Thoracic aorta (tissue), 2 donors: ENCODE measurements around the gene USP34. TPM values are rescaled to one million over a fixed set of nuclear protein-coding genes. Genes with fewer than 3 reads are reported as not detected.

Experiments
- ATAC-seq: fragments of 150-250 bp; one replicate; pipeline ENCODE4 v1.8.0; 2017; ENCODE audit warnings: low read depth; ENCODE audit not compliant: insufficient number of reproducible peaks, low FRiP score
- DNase-seq: peaks from one replicate; pipeline ENCODE4 v3.0.0-alpha.2; 2020; ENCODE audit warnings: low spot score
- H3K27ac ChIP-seq, 2 donors: fragments of 200-600 bp; sonication (generic); 1 replicate in 1 of 2; 2 replicates in 1 of 2; pipeline ENCODE4 v1.5.1; 2016; ENCODE audit warnings: mild to moderate bottlenecking in 2 of 2, moderate library complexity in 2 of 2
- H3K27me3 ChIP-seq: fragments of 200-600 bp; sonication (generic); replicated peaks from 2 replicates; pipeline ENCODE4 v1.6.0; 2016; ENCODE audit warnings: mild to moderate bottlenecking; ENCODE audit not compliant: insufficient read depth
- H3K36me3 ChIP-seq: fragments of 200-600 bp; sonication (generic); one replicate; pipeline ENCODE4 v1.5.1; 2016
- H3K4me1 ChIP-seq, 2 donors: fragments of 200-600 bp; sonication (generic); 1 replicate in 1 of 2; 2 replicates in 1 of 2; pipeline versions ENCODE4 v1.5.1 to v1.6.0; 2016; ENCODE audit warnings: low read depth in 2 of 2, mild to moderate bottlenecking in 1 of 2; ENCODE audit not compliant: control insufficient read depth in 1 of 2
- H3K4me3 ChIP-seq: fragments of 200-600 bp; sonication (generic); 2 replicates; pipeline ENCODE4 v1.5.1; 2016; ENCODE audit warnings: mild to moderate bottlenecking
- H3K9me3 ChIP-seq: fragments of 200-600 bp; sonication (generic); 2 replicates; pipeline ENCODE4 v1.5.1; 2016
- total RNA-seq, 2 donors: library from RNA; depleted of rRNA; stranded (reverse); fragments of >200 nt; gene quantifications; one replicate each; pipeline versions ENCODE4 v1.1.0 to v1.2.3, GENCODE V29; 2016
- TF ChIP-seq, protein P1 (sequence below): fragments of 200-600 bp; sonication (generic); IDR thresholded peaks from one replicate; pipeline ENCODE4 v1.5.1; 2019; ENCODE audit warnings: antibody characterized with exemption

The USP34 gene
- total RNA-seq, 2 donors from 2014 or later = 88.0 to 191 TPM

DNA sequence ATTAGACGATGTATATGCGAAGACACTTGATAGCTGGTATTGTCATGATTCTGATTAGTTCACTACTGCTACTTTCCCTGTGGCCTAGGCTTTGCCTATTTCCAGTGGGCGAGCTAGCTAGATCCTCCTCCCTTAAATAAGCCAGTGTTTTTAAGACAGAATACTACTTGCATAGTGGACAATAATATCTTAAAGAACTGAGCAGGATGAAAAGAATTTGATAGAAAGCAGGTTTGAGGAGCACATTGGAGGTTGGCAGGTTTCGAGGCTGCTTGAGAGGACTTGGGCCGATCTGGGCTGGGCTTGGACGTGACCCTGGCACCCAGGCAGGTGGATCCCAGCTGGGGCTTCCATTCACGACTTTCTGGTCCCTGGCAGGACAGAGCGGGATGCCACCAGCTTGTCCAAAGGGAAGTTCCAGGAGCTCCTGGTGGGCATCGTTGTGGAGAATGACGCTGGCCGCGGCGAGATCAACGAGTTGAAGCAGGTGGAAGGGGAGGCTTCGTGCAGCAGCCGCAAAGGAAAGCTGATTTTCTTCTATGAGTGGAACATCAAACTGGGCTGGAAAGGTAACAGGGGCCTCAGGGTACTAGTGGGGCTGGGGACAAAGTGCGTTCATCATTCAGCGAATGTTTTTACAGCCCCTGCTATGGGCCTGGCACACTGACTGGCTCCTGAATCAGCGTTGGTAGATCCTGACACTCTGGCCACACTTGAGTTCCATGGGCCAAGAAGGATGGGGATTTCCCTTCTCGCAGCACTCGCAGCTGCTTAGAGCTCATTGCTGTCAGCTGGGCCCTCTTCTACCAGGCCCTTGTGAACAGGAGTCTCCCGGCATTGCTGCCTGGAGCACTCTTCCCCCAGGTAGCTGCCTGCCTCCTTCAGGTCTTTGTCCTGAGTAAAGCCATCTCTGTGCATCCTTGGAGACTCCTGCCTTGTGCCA, 292.0 kb downstream of the USP34 start:
- Histone ChIP-seq H3K9me3 (no peaks in the 10 kb centered on the region), H3K27ac (peak overlapping the region; percentile 93 to 99), H3K27me3 (no peaks in the 10 kb centered on the region), H3K36me3 (peaks cover 16% of the 10 kb centered on the region), H3K4me3 (peak overlapping the region; percentile 80), H3K4me1 (peaks cover 35 to 51% of the 10 kb centered on the region in 2 donors)
- TF ChIP-seq, protein P1, sequence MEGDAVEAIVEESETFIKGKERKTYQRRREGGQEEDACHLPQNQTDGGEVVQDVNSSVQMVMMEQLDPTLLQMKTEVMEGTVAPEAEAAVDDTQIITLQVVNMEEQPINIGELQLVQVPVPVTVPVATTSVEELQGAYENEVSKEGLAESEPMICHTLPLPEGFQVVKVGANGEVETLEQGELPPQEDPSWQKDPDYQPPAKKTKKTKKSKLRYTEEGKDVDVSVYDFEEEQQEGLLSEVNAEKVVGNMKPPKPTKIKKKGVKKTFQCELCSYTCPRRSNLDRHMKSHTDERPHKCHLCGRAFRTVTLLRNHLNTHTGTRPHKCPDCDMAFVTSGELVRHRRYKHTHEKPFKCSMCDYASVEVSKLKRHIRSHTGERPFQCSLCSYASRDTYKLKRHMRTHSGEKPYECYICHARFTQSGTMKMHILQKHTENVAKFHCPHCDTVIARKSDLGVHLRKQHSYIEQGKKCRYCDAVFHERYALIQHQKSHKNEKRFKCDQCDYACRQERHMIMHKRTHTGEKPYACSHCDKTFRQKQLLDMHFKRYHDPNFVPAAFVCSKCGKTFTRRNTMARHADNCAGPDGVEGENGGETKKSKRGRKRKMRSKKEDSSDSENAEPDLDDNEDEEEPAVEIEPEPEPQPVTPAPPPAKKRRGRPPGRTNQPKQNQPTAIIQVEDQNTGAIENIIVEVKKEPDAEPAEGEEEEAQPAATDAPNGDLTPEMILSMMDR = no peak
- no peak for DNase-seq
- ATAC-seq = no peak

DNA sequence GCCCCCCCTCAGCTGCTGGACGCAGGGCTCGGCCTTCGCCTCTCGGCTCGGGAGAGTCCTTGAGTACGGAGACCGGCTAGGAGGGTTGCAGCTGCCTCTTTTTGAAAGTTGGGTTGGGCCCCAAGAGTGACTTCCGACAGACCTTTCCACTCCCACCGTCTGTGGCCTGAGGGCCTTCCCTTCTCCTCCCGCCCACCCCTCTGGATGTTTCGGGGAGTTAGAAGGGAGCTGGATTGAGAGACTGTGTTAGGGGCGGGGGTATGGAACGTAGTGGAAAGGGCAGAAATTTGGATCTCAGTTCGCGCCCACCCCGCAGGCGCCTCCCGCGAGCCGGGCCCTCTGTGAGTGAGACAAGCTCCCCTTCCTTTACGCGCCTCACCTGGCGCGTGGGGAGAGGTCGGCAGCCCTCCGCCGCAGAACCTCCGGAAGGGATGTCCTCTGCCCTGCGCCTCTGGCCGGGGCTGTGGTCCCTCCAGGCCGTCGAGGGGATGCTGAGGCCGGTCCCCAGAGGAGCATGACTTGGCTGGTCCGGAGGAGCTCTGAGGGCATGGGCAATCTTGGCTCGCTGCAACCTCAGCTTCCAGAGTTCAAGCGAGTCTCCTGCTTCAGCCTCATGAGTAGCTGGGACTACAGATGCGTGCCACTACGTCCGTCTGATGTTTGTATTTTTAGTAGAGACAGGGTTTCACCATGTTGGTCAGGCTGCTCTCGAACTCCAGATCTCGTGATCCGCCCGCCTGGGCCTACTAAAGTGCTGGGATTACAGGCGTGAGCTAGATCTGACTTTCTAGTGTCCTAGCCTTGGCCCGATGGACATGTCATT, 292.9 kb downstream of the USP34 start:
- peaks cover 7% of the 10 kb centered on the region for H3K36me3 ChIP-seq
- DNase-seq (no peak), ATAC-seq (peak; percentile 21)
- no peaks in the 10 kb centered on the region for H3K9me3 ChIP-seq
- no peaks in the 10 kb centered on the region for H3K27me3 ChIP-seq
- peak overlapping the region; percentile 93 to 99 for H3K27ac ChIP-seq
- TF ChIP-seq, protein P1 = no peak
- peak overlapping the region; percentile 80 for H3K4me3 ChIP-seq
- H3K4me1 ChIP-seq = peaks cover 35 to 48% of the 10 kb centered on the region in 2 donors

DNA sequence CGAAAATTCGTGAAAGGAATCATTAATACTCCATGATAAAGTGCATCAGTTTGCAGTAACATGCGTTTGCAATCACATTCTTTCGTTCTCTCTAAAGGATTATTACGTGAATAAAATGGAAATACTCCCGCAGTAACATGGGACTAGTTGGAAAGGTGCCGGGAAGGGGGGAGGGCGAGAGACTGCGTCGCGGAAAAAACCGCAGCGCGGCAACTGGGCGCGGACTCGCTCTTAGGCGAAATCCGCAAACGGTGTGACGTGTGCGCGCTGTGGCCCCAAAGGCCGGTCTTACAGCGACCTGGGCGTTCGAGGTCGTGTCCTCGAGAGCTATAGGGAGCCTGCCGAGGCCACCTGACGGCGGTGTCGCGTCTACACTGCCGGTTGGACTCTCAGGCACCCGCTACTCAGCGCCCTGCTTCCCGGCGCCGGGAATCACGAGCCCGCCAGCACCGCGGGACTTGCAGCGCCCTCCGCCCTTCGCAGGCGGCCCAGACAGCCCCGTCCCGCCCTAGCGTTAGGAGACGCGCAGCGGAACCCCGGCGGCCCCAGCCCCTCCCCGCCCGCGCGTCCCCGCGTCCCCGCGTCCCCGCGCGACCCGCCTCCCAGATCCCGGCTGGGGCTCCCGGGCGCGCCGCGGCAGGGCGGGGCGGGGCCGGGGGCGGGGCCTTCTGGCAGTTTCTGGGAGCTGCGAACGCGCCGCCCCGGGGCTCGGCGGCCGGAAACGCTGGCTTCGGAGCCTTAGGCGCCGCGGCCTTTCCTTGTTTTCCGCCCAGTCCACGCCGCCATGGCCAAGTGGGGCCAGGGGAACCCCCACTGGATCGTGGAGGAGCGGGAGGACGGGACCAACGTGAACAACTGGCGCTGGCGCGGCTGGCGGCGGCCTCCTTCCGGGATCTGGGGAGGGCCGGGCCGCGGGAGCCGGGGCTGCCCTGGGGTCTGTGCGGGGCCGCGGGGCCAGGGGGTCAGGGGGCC, 293.8 kb downstream of the USP34 start:
- peak; percentile 93 for ATAC-seq
- no peaks in the 10 kb centered on the region for H3K36me3 ChIP-seq
- TF ChIP-seq, protein P1 = no peak
- peak; percentile 61 for DNase-seq
- H3K27ac ChIP-seq = peak overlapping the region; percentile 93 to 99
- peak overlapping the region; percentile 80 for H3K4me3 ChIP-seq
- peaks cover 35 to 42% of the 10 kb centered on the region in 2 donors for H3K4me1 ChIP-seq
- no peaks in the 10 kb centered on the region for H3K27me3 ChIP-seq
- H3K9me3 ChIP-seq = no peaks in the 10 kb centered on the region

DNA sequence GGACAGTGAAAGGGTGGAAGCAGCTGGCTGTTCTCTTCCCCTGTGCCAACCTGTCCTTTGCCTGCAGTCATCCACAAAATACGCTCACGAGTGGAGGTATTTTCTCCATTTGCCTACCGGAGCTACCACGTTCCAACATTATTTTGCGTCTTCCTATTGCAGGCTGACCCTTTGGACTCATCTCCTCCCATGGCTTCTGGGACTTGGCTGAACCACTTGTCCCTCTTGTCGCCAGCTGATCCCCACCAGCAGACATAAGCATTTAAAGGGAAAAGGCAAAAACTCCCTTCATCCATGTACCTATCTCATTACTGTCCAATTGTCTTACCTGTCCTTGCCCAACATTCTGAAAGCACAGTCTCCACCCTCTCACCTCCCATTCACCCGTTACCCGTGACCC, 295.9 kb downstream of the USP34 start:
- Histone ChIP-seq H3K27me3 (no peaks in the 10 kb centered on the region), H3K36me3 (no peaks in the 10 kb centered on the region), H3K27ac (no peak overlapping the region), H3K9me3 (no peaks in the 10 kb centered on the region), H3K4me1 (peaks cover 18 to 22% of the 10 kb centered on the region in 2 donors), H3K4me3 (no peak overlapping the region)
- no peak for DNase-seq
- ATAC-seq = no peak
- TF ChIP-seq, protein P1 = no peak
